ENCODE measurements around the gene BRAT1.

The BRAT1 gene

GRCh38 chr7:2522780-2523433 is 32.4 kb downstream of the BRAT1 start:
- DNase-seq = no peak

DNA sequence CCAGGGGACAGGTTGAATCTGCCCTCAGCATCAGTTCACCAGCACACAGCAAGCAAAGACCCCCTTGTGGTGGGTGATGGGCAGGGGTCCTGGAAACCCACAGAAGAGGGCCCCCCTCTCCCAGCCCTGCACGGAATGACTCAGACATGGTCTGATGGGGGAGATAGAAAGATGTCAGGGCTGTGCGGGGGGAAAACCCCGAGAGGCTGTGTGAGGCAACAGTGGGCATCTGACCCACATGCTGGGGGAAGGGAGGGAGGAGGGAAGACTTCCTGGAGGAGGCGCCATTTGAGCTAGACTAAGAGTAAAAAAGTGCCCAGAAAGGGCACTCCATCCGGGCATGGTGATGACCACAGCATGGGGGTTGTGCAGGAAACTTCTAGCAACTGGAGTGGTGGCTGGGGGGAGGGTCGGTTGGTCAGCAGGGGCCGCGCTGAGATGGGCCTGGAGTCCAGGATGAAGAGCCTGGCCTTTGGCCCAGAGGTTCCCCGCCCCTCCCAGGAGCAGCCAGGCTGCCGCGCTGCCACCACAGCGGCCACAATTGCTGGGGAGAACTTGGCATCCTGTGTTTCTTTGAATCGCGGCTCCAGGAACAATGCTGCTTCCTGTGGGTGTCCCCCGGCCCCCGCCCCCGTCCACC is 33.3 kb downstream of the BRAT1 start:
- peak; percentile 37 for DNase-seq

DNA sequence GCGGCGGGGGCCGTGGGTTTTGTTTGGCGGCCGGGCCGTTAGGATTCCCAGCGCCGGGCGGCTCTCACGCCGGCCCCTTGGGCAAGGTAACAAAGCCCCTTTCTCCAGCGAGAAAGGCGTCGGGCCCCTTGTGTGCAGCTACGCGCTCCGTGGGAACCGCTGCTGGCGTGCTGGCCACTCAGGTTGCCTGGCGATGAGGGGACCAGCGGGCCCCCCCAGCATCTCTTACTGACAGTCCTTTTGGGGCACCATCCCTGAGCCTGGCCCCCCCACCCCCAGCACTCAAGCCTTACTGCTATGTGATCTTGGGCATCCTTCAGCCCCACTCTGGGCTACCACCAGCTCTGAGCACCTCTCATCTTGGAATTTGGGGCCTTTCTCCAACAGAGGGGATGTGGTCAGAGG is 34.0 kb downstream of the BRAT1 start:
- DNase-seq = no peak

GRCh38 chr7:2520761-2521290 is 34.5 kb downstream of the BRAT1 start:
- DNase-seq = peak; percentile 27

DNA sequence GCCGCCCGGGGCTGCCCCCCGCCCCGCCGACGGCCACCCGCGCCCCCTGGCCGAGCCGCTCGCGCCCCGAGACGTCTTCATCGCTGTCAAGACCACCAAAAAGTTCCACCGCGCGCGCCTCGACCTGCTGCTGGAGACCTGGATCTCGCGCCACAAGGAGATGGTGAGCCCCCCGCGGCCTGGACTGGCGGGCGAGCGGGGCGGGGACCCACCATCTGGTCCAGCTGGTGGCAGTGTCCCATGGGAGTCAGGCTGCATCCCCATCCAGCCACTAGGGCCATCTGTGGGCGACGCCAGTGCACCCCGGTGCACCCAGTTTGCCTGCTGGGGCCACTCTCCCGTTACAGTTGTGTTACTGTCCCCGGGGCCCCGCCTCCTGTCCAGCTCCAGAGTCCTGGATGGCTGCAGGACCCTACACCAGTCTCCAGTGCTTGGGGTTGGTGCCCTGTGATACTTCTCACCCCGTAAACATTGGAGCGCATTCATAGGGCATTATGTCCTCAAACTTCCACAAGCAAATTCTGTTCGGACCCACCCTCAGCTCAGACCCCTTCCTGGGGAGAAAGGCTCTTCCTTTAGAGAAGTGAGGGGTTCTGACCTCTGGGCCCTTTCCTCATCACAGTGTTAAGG is 35.1 kb downstream of the BRAT1 start:
- DNase-seq = no peak

DNA sequence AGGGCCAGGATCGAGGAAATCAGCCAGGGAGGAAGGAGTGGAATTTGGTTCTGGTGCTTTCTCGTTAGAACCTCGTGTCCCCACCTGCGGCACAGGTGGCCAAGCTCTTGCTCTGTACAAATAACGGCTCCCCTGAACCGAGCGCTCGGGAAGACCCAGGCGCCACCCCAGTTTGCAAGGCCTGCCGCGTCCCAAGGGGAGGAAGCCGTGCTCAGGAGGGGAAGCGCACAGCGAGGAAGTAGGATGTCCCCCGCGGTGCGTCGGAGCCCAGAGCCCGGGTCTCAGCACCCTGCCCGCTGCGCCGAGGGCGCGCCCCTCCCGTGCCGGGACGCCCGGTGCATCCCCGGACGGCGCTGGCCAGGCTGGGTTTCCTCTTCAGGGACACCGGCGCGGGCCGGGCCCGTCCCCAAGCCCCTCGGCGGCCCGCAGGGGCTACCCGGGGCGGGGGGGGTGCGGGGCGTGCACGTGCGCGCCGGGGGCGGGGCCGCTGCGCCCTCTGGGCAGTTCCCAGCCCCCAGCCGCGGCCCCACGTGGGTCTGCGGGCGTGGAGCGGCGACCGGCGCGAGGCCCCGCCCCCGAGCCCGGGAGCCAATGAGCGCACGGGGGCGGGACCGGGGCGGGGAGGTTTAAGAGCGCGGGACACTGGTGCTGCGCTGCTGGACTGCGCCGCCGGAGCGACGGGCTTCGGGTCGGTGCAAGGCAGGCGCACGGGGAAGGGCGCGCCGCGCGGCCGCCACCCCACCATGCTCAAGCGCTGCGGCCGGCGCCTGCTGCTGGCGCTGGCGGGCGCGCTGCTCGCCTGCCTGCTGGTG is 36.0 kb downstream of the BRAT1 start, which contains the start of gene LFNG:
LFNG (plus strand) TSS at position 656 of the 812 bp plus-strand sequence; CDS start at position 744, 88 bp downstream.
- peak; percentile 85 for DNase-seq

GRCh38 chr7:2518737-2519118 is 36.6 kb downstream of the BRAT1 start:
- no peak for DNase-seq

DNA sequence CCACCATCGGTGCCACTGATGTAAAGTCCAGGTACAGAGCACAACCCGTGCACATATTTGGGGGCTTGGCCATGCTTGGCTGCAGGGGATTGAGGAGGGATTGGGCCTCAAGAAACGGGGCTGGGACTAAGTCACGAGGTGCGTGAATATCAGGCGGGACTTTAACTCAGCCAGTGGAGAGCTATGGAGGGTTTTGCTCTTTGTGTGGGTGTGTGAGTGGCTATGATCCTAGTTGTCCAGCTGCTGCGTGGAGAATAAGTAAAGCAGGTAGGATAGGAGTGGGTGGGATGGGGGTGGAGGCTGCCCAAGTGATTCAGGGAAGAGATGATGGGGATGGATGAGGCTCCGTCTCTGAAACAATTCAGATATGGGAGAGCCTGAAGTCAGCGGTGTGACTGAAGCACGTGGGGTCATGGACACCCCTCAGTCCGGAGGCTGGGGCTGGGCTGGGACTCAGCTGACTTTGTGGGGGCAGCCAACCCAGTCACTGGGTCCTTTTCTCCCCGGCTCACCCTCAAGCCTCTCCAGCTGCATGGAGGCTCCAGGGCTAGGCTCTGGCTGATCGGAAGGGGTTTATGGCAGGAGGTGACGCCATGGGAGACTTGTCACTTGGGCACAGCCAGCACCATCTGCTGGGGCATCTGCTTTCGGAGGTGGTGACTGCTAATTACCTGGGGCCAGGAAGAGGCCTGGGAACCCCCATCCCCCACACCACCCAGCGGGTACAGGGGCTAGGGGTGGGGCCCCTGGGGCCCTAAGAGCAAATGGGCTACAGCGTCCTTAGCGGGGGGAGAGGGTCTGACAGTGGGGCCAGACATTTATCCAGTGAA is 37.4 kb downstream of the BRAT1 start:
- DNase-seq = no peak

DNA sequence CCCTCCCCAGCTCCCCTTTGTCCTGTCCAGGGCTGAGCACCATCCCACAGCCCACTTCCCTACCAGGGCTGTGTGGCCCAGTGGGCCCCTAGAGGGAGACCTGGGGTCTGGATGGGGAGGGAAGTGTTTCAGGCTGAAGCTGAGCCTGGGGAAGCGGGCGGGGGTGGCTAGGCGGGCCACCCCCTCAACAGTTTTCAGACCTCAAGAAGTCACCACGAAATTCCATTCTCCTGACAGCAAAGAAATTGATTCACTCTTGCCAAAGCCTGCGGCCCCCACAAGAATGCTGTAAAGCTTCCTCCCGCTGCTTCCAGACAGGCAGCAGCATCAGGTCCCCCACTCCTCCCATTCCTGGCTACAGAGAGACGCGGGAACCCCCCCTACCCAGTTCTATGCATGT is 38.3 kb downstream of the BRAT1 start:
- DNase-seq = no peak

DNA sequence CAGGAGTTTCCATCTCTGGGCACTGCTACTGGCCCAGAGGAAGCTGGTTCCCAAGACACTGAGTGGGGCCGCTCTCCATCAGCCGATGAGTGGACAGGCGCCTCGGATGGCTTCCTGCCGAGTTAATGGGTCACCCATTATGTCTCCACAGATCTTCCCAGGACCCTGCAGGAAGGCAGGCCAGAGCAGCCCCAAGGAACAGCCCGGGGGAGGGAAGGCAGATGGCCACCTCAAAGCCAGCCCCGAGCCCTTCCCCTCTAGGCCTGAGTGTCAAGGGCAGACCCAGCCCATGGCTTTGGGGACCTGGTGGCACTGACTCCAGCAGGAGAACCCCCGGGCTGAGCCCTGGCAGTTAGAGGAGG is 39.1 kb downstream of the BRAT1 start:
- no peak for DNase-seq

DNA sequence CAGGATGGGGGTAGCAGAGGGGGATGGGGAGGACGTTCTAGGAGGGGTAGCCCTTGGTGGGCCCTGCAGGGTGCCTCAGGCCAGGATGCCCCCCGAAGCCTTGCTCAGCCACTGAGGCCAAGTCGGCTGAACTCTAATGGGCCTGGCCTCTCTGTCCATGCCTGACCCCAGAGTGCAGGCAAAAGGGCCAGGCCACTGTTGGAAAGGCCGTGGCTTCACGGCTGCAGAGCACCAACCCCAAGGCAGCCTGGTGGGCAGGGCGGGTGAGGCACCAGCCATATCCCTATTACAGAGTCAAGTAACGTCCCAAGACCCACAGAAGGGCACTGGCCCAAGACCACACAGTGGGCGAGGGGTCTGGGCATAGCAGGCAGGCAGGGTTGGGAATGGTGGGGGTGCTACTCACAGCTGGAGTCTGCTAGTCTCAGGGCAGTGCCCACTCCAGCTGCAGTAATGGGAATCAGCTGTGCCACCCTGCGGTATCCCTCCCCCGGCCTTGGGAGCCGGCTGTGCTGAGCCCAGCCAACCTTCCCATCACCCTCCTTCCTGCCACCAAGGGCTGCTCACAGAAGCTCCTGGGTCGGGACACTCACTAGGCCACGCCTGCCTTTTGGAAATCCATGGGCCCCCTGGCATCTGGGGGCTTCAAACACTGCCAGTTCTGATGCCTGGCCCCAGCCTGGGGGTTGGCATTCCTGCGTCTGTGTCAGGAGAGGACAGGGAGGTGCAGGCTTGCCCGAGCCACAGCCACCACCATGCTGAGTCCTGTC is 39.7 kb downstream of the BRAT1 start:
- no peak for DNase-seq

GRCh38 chr7:2514473-2515423 is 40.6 kb downstream of the BRAT1 start:
- no peak for DNase-seq

GRCh38 chr7:2513702-2514101 is 41.6 kb downstream of the BRAT1 start:
- no peak for DNase-seq

DNA sequence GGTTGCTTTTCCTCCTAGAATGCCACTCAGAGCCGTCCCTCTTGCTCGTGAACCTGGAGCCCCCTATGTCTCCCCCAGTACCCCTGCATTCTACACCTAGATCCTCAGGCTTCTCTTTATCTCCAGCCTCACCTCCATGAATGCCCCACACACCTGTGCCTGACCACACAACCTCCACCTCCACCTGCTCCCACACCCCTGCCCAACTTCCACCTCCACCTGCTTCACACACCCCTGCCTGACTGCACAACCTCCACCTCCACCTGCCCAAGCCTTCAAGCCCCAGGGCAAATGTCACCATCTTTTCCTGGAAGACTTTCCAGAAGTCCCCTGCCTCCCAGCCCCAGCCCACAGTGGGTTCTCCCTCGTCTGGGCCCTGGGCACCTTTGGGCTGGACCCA is 42.6 kb downstream of the BRAT1 start:
- no peak for DNase-seq

GRCh38 chr7:2512179-2512661 is 43.1 kb downstream of the BRAT1 start:
- no peak for DNase-seq

- DNase-seq = no peak
Observed at GRCh38 chr7:2511769-2512168, 43.6 kb downstream of the BRAT1 start.

- peak; percentile 52 for DNase-seq
Observed at GRCh38 chr7:2510909-2511768, 44.2 kb downstream of the BRAT1 start.

DNA sequence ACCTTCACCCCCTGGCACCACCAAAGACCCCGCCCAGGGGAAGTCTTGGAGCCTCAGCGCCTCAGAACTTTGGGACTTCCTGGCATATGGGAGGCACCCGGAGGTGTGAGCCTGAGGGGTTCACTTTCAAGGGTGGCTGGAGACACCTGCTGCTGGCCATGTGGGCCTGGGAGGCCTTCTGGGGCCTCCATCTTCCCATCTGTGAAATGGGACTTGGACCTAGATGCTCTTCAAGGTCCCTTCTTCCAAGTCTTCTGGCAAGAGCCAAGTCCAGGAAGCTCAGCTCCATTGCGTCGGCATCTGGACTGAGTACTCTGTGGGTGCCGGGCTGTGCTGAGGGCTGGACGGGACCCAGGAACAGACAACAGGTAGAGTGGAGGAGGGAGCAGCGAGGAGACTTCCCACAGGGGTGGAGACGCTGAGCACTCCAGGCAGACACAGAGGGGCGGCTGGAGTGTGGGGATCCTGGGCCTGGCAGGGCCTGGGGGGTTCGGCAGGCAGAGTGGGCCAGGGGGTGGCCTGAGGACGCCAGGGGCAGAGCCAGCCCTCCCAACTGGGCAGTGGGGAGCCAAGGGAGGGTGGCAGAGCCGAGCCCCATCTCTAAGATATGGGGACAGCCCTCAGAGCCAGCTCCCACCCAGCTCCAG is 45.1 kb downstream of the BRAT1 start:
- no peak for DNase-seq

All from hematopoietic multipotent progenitor cell treated with erythropoietin and hydrocortisone succinate and interleukin-3 and kit ligand, for 8 days (in vitro differentiated cells).